Parathyroid adenoma (tissue), 2 donors: ENCODE data around the gene FSTL4.

Experiments
- H2AFZ ChIP-seq: fragments of 300-600 bp; sonication (generic); one replicate; pipeline ENCODE4 v1.7.0; 2017; ENCODE audit warnings: antibody characterized with exemption, mild to moderate bottlenecking
- H3K27ac ChIP-seq: fragments of 300-600 bp; sonication (generic); one replicate; pipeline ENCODE4 v1.7.0; 2017
- H3K27me3 ChIP-seq: fragments of 300-600 bp; sonication (generic); one replicate; pipeline ENCODE4 v1.7.0; 2017; ENCODE audit warnings: low read length; ENCODE audit not compliant: control insufficient read depth, insufficient read depth
- H3K36me3 ChIP-seq: fragments of 300-600 bp; sonication (generic); one replicate; pipeline ENCODE4 v1.7.0; 2017; ENCODE audit warnings: low read length; ENCODE audit not compliant: control insufficient read depth, insufficient read depth
- H3K4me1 ChIP-seq: fragments of 300-600 bp; sonication (generic); one replicate; pipeline ENCODE4 v1.7.0; 2017; ENCODE audit warnings: control low read depth
- H3K4me2 ChIP-seq: fragments of 300-600 bp; sonication (generic); one replicate; pipeline ENCODE4 v1.7.0; 2017; ENCODE audit warnings: low read length
- H3K4me3 ChIP-seq: fragments of 300-600 bp; sonication (generic); one replicate; pipeline ENCODE4 v1.7.0; 2017; ENCODE audit warnings: low read depth, low read length
- H3K79me2 ChIP-seq: fragments of 300-600 bp; sonication (generic); one replicate; pipeline ENCODE4 v1.7.0; 2017; ENCODE audit warnings: control low read depth
- H3K9ac ChIP-seq: fragments of 300-600 bp; sonication (generic); one replicate; pipeline ENCODE4 v1.7.0; 2017; ENCODE audit warnings: mild to moderate bottlenecking
- H3K9me3 ChIP-seq: fragments of 300-600 bp; sonication (generic); one replicate; pipeline ENCODE4 v1.7.0; 2017; ENCODE audit warnings: low read length; ENCODE audit not compliant: control insufficient read depth
- CTCF ChIP-seq: fragments of 300-600 bp; sonication (generic); IDR thresholded peaks from one replicate; pipeline ENCODE4 v1.7.0; 2017; ENCODE audit warnings: antibody characterized with exemption, mild to moderate bottlenecking
- donor health status: primary hyperparathyroidism.

The FSTL4 gene

GRCh38 chr5:133409210-133409674 is 203.1 kb downstream of the FSTL4 start:
- H3K27me3 ChIP-seq: no peaks in the 10 kb centered on the region
- H3K9me3 ChIP-seq: no peaks in the 10 kb centered on the region
- no peak overlapping the region for H3K4me3 ChIP-seq
- H3K4me1 ChIP-seq: no peaks in the 10 kb centered on the region
- H3K36me3 ChIP-seq: no peaks in the 10 kb centered on the region
- no peak for TF ChIP-seq CTCF
- no peak overlapping the region for H3K9ac ChIP-seq
- no peak overlapping the region for H3K27ac ChIP-seq
- H2AFZ ChIP-seq: no peak overlapping the region
- H3K4me2 ChIP-seq: no peak overlapping the region
- peaks cover 3% of the 10 kb centered on the region for H3K79me2 ChIP-seq

- H3K9me3 ChIP-seq: no peaks in the 10 kb centered on the region
- no peak for TF ChIP-seq CTCF
- H3K27ac ChIP-seq: no peak overlapping the region
- H3K36me3 ChIP-seq: no peaks in the 10 kb centered on the region
- no peak overlapping the region for H2AFZ ChIP-seq
- H3K79me2 ChIP-seq: peaks cover 3% of the 10 kb centered on the region
- no peak overlapping the region for H3K4me3 ChIP-seq
- no peaks in the 10 kb centered on the region for H3K27me3 ChIP-seq
- H3K4me1 ChIP-seq: no peaks in the 10 kb centered on the region
- no peak overlapping the region for H3K9ac ChIP-seq
- no peak overlapping the region for H3K4me2 ChIP-seq
Measured at GRCh38 chr5:133408322-133408721, 204.0 kb downstream of the FSTL4 start.

- no peaks in the 10 kb centered on the region for H3K9me3 ChIP-seq
- H3K27ac ChIP-seq: no peak overlapping the region
- peaks cover 3% of the 10 kb centered on the region for H3K79me2 ChIP-seq
- TF ChIP-seq CTCF: no peak
- H3K27me3 ChIP-seq: no peaks in the 10 kb centered on the region
- no peak overlapping the region for H3K4me2 ChIP-seq
- no peaks in the 10 kb centered on the region for H3K4me1 ChIP-seq
- no peaks in the 10 kb centered on the region for H3K36me3 ChIP-seq
- H3K4me3 ChIP-seq: no peak overlapping the region
- H2AFZ ChIP-seq: no peak overlapping the region
- H3K9ac ChIP-seq: no peak overlapping the region
Measured at GRCh38 chr5:133406977-133407632, 205.2 kb downstream of the FSTL4 start.

- Histone ChIP-seq H3K9me3 (no peaks in the 10 kb centered on the region), H3K9ac (no peak overlapping the region), H3K36me3 (no peaks in the 10 kb centered on the region), H3K4me1 (no peaks in the 10 kb centered on the region), H3K27ac (no peak overlapping the region), H3K79me2 (peaks cover 3% of the 10 kb centered on the region), H3K27me3 (no peaks in the 10 kb centered on the region), H3K4me2 (no peak overlapping the region), H2AFZ (no peak overlapping the region), H3K4me3 (no peak overlapping the region)
- TF ChIP-seq CTCF: no peak
Measured at GRCh38 chr5:133406208-133406976, 205.9 kb downstream of the FSTL4 start.
